Measurements from ENCODE around the gene KRT34. TPM values are rescaled to one million over a fixed set of nuclear protein-coding genes. Genes with fewer than 3 reads are reported as not detected.

KRT34 gene
- total and polyA plus RNA-seq, 9 donors: not detected

DNA sequence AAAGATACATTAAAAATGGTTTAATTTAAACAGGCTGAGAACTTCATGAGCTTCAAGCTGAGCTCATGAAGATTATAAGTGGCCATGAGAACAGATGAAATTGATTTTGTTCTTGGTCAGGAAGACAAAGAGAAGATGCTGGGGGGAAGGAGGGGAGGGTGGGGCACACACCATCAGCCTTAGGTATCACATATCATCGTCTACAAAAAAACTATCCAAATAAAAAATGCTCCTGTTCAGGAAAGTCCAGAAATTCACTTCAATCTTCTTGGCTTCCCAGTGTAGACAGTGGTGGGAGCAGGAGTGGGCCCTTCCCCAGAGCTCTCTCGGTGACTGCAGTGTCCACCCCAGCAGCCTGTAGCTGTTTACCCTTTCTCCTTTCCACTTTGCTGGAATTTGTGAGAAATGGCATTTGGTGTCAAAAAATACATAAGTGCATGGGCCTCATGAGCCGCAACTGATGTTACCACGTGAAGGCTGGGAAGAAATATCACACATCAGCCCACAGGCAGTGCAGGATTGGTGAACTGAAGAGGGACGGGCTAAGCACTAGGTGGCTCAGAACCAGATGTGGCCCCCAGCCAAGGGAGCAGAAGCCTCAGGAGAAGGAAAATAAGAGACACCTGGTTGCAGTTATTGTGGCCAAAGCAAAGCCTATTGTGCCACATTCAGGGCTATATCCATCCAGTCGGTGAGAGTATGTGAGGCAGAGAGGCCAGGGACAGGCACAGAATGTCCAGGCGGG lies 36.2 kb upstream of the KRT34 start:
- no peak for TF ChIP-seq CTCF (IDR thresholded peaks at IDR 0.05)
- no peak for TF ChIP-seq EP300 (IDR thresholded peaks at IDR 0.05)
- no peak overlapping the region for H3K27ac ChIP-seq
- H3K4me1 ChIP-seq (ENCODE audit: insufficient read depth): peaks cover 36% of the 10 kb centered on the region
- no peak for DNase-seq
- intact Hi-C loops (cut with DNase I): loop anchor here in 2 of 4 donors (10.0 kb wide), 1 partner anchor 107 kb away; the partner anchor contains the start of gene KRT19 (in 2 of the 2)
- H3K27me3 ChIP-seq: no peaks in the 10 kb centered on the region
- no peaks in the 10 kb centered on the region for H3K9me3 ChIP-seq
- no peak overlapping the region for H3K4me3 ChIP-seq
- 61 to 73% (median 65%) methylated on average over 7 of the region's 7 CpGs for whole genome bisulfite sequencing, 3 donors
- no peaks in the 10 kb centered on the region for H3K36me3 ChIP-seq

DNA sequence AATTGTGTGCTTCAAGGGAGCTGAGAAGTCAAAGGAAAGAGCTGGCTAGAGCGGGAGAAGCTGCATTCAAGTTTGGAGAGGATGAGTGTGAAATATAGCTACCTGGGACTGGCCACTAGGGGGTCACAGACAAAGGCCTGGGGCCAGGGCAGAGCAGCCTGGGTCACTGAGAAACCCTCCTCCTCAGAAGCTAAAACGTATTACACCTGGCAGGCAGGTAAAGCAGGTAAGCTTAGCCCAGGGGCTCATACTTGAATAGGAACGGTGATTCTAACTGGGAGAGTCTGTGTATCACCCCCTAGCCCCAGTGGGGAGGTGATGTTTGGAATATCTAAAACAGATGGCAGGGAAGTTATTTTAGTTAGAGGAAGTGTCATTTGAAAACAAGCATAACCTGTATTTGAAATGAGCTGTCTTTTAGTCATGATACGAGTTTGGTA lies 35.5 kb upstream of the KRT34 start:
- TF ChIP-seq POLR2A (IDR thresholded peaks at IDR 0.05) (no peak), EP300 (IDR thresholded peaks at IDR 0.05) (no peak), CTCF (IDR thresholded peaks at IDR 0.05) (no peak)
- WGBS, 3 donors: 23 to 58% (median 33%) methylated on average over 4 of the region's 4 CpGs
- no peak overlapping the region for H3K4me3 ChIP-seq
- intact Hi-C loops (cut with DNase I): loop anchor here in 2 of 4 donors (10.0 kb wide), 1 partner anchor 107 kb away; the partner anchor contains the start of gene KRT19 (in 2 of the 2)
- no peak overlapping the region for H3K27ac ChIP-seq
- H3K4me1 ChIP-seq (ENCODE audit: insufficient read depth): peaks cover 36% of the 10 kb centered on the region
- no peak for DNase-seq
- no peaks in the 10 kb centered on the region for H3K36me3 ChIP-seq
- H3K27me3 ChIP-seq: no peaks in the 10 kb centered on the region
- H3K9me3 ChIP-seq: no peaks in the 10 kb centered on the region

DNA sequence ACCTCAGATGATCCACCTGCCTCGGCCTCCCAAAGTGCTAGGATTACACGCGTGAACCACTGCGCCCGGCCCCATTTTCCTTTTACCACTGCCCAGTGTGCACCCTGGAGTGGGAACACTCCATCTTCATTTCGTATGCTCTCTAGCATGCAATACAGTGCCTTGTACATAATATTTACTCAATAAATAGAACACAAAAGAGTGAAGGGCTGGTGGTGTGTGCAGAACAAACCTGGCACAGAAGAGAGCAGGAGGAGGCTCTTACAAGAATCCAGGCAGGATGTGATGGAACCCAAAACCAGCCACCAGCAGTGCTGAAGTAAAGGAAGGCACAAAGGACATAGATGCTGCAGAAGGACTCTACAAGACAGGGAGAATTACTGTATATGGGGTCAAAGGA lies 35.0 kb upstream of the KRT34 start:
- Histone ChIP-seq H3K27ac (no peak overlapping the region), H3K4me3 (no peak overlapping the region), H3K36me3 (no peaks in the 10 kb centered on the region), H3K4me1 (ENCODE audit: insufficient read depth) (peaks cover 36% of the 10 kb centered on the region), H3K9me3 (no peaks in the 10 kb centered on the region), H3K27me3 (no peaks in the 10 kb centered on the region)
- no peak for TF ChIP-seq EP300 (IDR thresholded peaks at IDR 0.05)
- TF ChIP-seq CTCF (IDR thresholded peaks at IDR 0.05): no peak
- TF ChIP-seq POLR2A (IDR thresholded peaks at IDR 0.05): no peak
- intact Hi-C loops (cut with DNase I): loop anchor here in 2 of 4 donors (10.0 kb wide), 1 partner anchor 108 kb away; the partner anchor contains the start of gene KRT19 (in 2 of the 2)
- WGBS, 3 donors: 88 to 98% (median 92%) methylated on average over 6 of the region's 6 CpGs
- DNase-seq: no peak

DNA sequence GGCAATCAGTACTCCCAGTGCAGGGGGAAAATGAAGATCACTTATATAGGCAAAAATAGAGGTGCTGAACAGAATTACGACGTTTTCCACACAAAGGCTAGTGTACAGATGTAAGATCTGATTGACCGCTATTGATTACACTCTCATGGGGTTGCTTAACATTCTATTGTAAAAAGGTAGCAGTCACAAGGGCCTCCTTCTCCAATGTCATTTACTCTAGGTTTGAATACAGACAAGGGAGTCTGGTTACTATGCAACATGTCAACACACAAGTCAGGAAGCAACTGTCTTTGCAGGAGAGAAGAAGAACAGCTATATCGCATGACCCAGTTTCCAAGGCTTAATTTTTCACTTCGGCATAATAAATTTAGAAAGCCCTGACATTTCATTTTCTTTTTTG lies 34.4 kb upstream of the KRT34 start:
- 27 to 48% (median 39%) methylated on average over 5 of the region's 5 CpGs for WGBS, 3 donors
- peak overlapping the region in 1 of 2 donors; percentile 9 for H3K27ac ChIP-seq
- peaks cover 36% of the 10 kb centered on the region for H3K4me1 ChIP-seq (ENCODE audit: insufficient read depth)
- no peak for DNase-seq
- no peaks in the 10 kb centered on the region for H3K9me3 ChIP-seq
- intact Hi-C loops (cut with DNase I): loop anchor here in 2 of 4 donors (10.0 kb wide), 1 partner anchor 108 kb away; the partner anchor contains the start of gene KRT19 (in 2 of the 2)
- no peak for TF ChIP-seq EP300 (IDR thresholded peaks at IDR 0.05)
- TF ChIP-seq CTCF (IDR thresholded peaks at IDR 0.05): no peak
- no peak for TF ChIP-seq POLR2A (IDR thresholded peaks at IDR 0.05)
- no peaks in the 10 kb centered on the region for H3K27me3 ChIP-seq
- no peak overlapping the region for H3K4me3 ChIP-seq
- no peaks in the 10 kb centered on the region for H3K36me3 ChIP-seq

All from ovary (tissue), 9 donors.